A549 (cell line): ENCODE measurements around the gene NPFFR1. TPM values are rescaled to one million over a fixed set of nuclear protein-coding genes. Genes with fewer than 3 reads are reported as not detected.

Experiments used
- ATAC-seq, 2 experiments: fragments of 200-7000 bp in 1 of 2; fragments of >200 bp in 1 of 2; cut with Nextera tagmentation in 1 of 2; cut with Tn5 transposase in 1 of 2; 3 replicates each; pipeline versions ENCODE4 v1.8.0 to v1.9.1; 2018 to 2020; ENCODE audit warnings: mild to moderate bottlenecking in 1 of 2, moderate library complexity in 1 of 2
- CTCF ChIA-PET: fragments of 300-600 bp; sonication (Branson Sonifier 250); formaldehyde crosslinking; extraction: SDS; loops from one replicate; lab custom pipeline; 2021; ENCODE audit warnings: antibody characterized with exemption, inconsistent platforms; lab: Yijun Ruan, JAX
- POLR2A ChIA-PET: fragments of 350-600 bp; formaldehyde crosslinking; extraction: SDS; loops from one replicate; lab custom pipeline; 2021; ENCODE audit warnings: antibody characterized with exemption, inconsistent platforms; lab: Yijun Ruan, JAX
- DNase-seq, 2 experiments: peaks; one replicate each; pipeline versions ENCODE4 v3.0.0 to v3.0.0-alpha.2; 2011 to 2016; ENCODE audit warnings: low read depth in 1 of 2, low spot score in 1 of 2
- FAIRE-seq: peaks from 2 replicates; lab custom pipeline; 2011; peaks lifted over from hg19 to GRCh38; lab: Jason Lieb, UNC
- H3K27ac ChIP-seq, 2 experiments: fragments of >200 bp; sonication (Bioruptor Twin); formaldehyde crosslinking; 3 replicates each; pipeline ENCODE4 v1.5.1; 2016 to 2017
- H3K4me1 ChIP-seq: fragments of >200 bp; sonication (Bioruptor Twin); formaldehyde crosslinking; 3 replicates; pipeline ENCODE4 v1.6.1; 2016
- H3K4me2 ChIP-seq: fragments of >200 bp; sonication (Bioruptor Twin); formaldehyde crosslinking; 3 replicates; pipeline ENCODE4 v1.6.1; 2016
- H3K4me3 ChIP-seq: fragments of >200 bp; sonication (Bioruptor Twin); formaldehyde crosslinking; 3 replicates; pipeline ENCODE4 v1.5.1; 2016
- H3K9me3 ChIP-seq: fragments of >200 bp; sonication (Bioruptor Twin); formaldehyde crosslinking; 3 replicates; pipeline ENCODE4 v1.6.1; 2016
- BHLHE40 ChIP-seq: IDR thresholded peaks from 2 replicates; pipeline ENCODE4 v1.6.1; 2012; ENCODE audit warnings: low read depth, low read length, inconsistent platforms
- CEBPB ChIP-seq, 2 experiments: fragments of >200 bp in 1 of 2; sonication (Bioruptor Twin) in 1 of 2; formaldehyde crosslinking in 1 of 2; IDR thresholded peaks; 2 replicates each; pipeline ENCODE4 v1.6.1; 2012 to 2016
- CHD4 ChIP-seq: fragments of 200-600 bp; sonication (generic); IDR thresholded peaks from 2 replicates; pipeline ENCODE4 v1.6.1; 2016; ENCODE audit warnings: antibody characterized with exemption, mild to moderate bottlenecking, borderline replicate concordance
- EHF ChIP-seq: fragments of 250-450 bp; sonication (Bioruptor Pico); IDR thresholded peaks from 2 replicates; pipeline ENCODE4 v1.5.0; 2020; ENCODE audit warnings: mild to moderate bottlenecking
- EP300 ChIP-seq, 2 experiments: fragments of >200 bp; sonication (Bioruptor Twin); formaldehyde crosslinking; IDR thresholded peaks; 2 replicates in 1 of 2; 3 replicates in 1 of 2; pipeline ENCODE4 v1.6.1; 2016 to 2017
- FOSB ChIP-seq: fragments of 250-450 bp; sonication (Bioruptor Pico); IDR thresholded peaks from 2 replicates; pipeline ENCODE4 v1.5.0; 2020; ENCODE audit warnings: mild to moderate bottlenecking, moderate library complexity
- FOSL2 ChIP-seq, 2 experiments: fragments of 450-650 bp in 1 of 2; fragments of >200 bp in 1 of 2; sonication (Bioruptor Twin) in 1 of 2; formaldehyde crosslinking; IDR thresholded peaks; 2 replicates each; pipeline versions ENCODE4 v1.5.0 to v1.6.1; 2016 to 2020; ENCODE audit warnings: mild to moderate bottlenecking in 1 of 2, moderate library complexity in 1 of 2
- GATA3 ChIP-seq: IDR thresholded peaks from 2 replicates; pipeline ENCODE4 v1.6.1; 2012; ENCODE audit warnings: borderline replicate concordance
- HEYL ChIP-seq: fragments of 250-450 bp; sonication (Bioruptor Pico); IDR thresholded peaks from 2 replicates; pipeline ENCODE4 v1.8.0; 2021; ENCODE audit warnings: mild to moderate bottlenecking, moderate library complexity
- HOXA7 ChIP-seq: fragments of 250-450 bp; sonication (Bioruptor Pico); IDR thresholded peaks from 2 replicates; pipeline ENCODE4 v1.5.0; 2020; ENCODE audit warnings: mild to moderate bottlenecking, moderate library complexity
- HOXB13 ChIP-seq: fragments of 250-450 bp; sonication (Bioruptor Pico); IDR thresholded peaks from 2 replicates; pipeline ENCODE4 v1.5.0; 2020; ENCODE audit warnings: low read depth, mild to moderate bottlenecking, moderate library complexity
- JUN ChIP-seq, 2 experiments: fragments of >200 bp; sonication (Bioruptor Twin); formaldehyde crosslinking; IDR thresholded peaks; 2 replicates in 1 of 2; 3 replicates in 1 of 2; pipeline ENCODE4 v1.6.1; 2016 to 2017
- JUNB ChIP-seq: fragments of >200 bp; sonication (Bioruptor Twin); formaldehyde crosslinking; IDR thresholded peaks from 2 replicates; pipeline ENCODE4 v1.6.1; 2016
- MYC ChIP-seq: IDR thresholded peaks from 2 replicates; pipeline ENCODE4 v1.6.1; 2012; ENCODE audit warnings: mild to moderate bottlenecking, inconsistent platforms, low read length, improper control_type of control experiment, borderline replicate concordance
- NPAS2 ChIP-seq: fragments of 250-450 bp; sonication (Bioruptor Pico); IDR thresholded peaks from 2 replicates; pipeline ENCODE4 v1.8.0; 2022; ENCODE audit warnings: mild to moderate bottlenecking, moderate library complexity, borderline replicate concordance
- POLR2A ChIP-seq: IDR thresholded peaks from 2 replicates; pipeline ENCODE4 v1.6.1; 2012; ENCODE audit warnings: mild to moderate bottlenecking, low read length
- POLR2AphosphoS2 ChIP-seq: conservative IDR thresholded peaks from 2 replicates; pipeline ENCODE4 v1.6.1; 2012; ENCODE audit warnings: low read length, improper control_type of control experiment, inconsistent platforms
- RARB ChIP-seq: fragments of 250-450 bp; sonication (Bioruptor Pico); IDR thresholded peaks from 2 replicates; pipeline ENCODE4 v1.8.0; 2021; ENCODE audit warnings: mild to moderate bottlenecking, moderate library complexity
- USF2 ChIP-seq: fragments of 450-650 bp; IDR thresholded peaks from 2 replicates; pipeline ENCODE4 v1.6.1; 2014; ENCODE audit warnings: antibody characterized with exemption
- ZSCAN20 ChIP-seq: fragments of 250-450 bp; sonication (Bioruptor Pico); IDR thresholded peaks from 2 replicates; pipeline ENCODE4 v1.8.0; 2022; ENCODE audit warnings: mild to moderate bottlenecking, moderate library complexity
- WGBS: methylation state at CpG from one replicate; pipeline ENCODE4 v1.1.6; 2017; ENCODE audit errors: missing lambda C conversion rate; 5-methylcytosine and 5-hydroxymethylcytosine counted together
- polyA plus RNA-seq, 4 experiments: library from polyadenylated mRNA; depleted of rRNA in 3 of 4; stranded (reverse); fragments of >200 nt; fragmentation: RNase III in 1 of 4; extraction: RNeasy Plus Mini Kit Qiagen cat#74134 plus additional on column Dnase treatment in 1 of 4; gene quantifications; 2 replicates in 3 of 4; 3 replicates in 1 of 4; pipeline ENCODE4 v1.2.3, GENCODE V29; 2011 to 2017
- TF ChIP-seq, protein P1 (sequence below): fragments of 200-600 bp; sonication (generic); IDR thresholded peaks from 2 replicates; pipeline ENCODE4 v1.6.1; 2016; ENCODE audit warnings: antibody characterized with exemption, mild to moderate bottlenecking, moderate library complexity
- TF ChIP-seq, protein P2 (sequence below): fragments of 150-350 bp; IDR thresholded peaks from 2 replicates; pipeline ENCODE4 v1.6.1; 2014; ENCODE audit warnings: low read depth, mild to moderate bottlenecking, low read length
- TF ChIP-seq, protein P3 (sequence below): fragments of >200 bp; sonication (Bioruptor Twin); formaldehyde crosslinking; IDR thresholded peaks from 3 replicates; pipeline ENCODE4 v1.5.1; 2016
- TF ChIP-seq, protein P4 (sequence below): fragments of 250-450 bp; sonication (Bioruptor Pico); IDR thresholded peaks from 2 replicates; pipeline ENCODE4 v1.5.0; 2020; ENCODE audit warnings: low read depth, mild to moderate bottlenecking, moderate library complexity

Gene NPFFR1
- polyA plus RNA-seq, 2 of the 4 experiments (the other 2 are of a cell fraction): not detected

DNA sequence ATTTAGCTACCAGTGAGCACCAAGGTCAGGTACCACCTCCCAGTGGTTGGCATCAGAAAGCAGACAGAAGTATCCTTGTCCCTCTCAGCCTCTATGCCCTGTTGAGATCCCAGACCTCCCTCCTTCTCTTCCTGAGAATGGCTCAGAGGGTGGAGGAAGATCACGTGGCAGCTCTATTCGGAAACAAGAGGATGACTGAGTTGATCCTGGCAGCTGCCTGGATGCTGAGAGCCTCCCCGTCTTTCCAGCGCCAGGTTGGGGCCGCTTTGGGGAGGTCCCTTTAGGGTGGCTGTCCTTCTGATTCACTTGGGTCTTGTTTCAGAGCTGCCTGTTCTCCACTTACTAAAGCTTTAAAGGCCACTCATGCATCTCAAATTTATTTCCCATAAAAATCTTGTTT, 36.9 kb upstream of the NPFFR1 start:
- ChIA-PET POLR2A (no interaction called here), CTCF (interaction anchor here (0.9 to 2.8 kb wide), 4 partner anchors 11 to 99 kb away, joined by 3 to 16 read pairs (median 4); partner anchors contain the start of gene NPFFR1)
- Histone ChIP-seq H3K4me1 (peaks cover under 1% of the 10 kb centered on the region; the same call in 1 of the 3 replicates), H3K4me2 (no peak overlapping the region), H3K4me3 (no peak overlapping the region), H3K9me3 (no peaks in the 10 kb centered on the region), H3K27ac (no peak overlapping the region)
- ATAC-seq (no peak), DNase-seq (no peak), FAIRE-seq (no peak)
- 92% methylated on average over 5 of the region's 5 CpGs for WGBS
- TF ChIP-seq EP300 (IDR thresholded peaks at IDR 0.05): no peak

DNA sequence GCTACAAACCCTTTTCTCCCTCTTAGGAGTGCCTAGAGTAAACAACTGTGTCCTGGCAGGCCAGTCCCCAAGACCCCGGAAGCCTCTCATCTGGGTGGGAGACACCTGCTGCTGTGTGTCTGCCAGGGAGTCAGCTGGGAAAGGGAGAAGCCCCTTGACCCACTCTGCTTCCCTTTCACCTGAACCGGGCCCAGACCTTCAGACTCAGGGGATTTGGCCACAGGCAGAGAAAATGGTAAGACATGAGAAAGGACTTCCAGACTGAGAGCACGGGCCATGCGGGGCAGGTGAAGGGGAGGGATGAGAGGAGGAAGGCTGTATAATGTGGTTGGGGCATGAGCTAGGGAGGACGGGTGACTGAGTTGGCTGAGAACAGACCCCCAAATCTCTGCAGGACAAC, 36.0 kb upstream of the NPFFR1 start:
- ATAC-seq: no peak
- DNase-seq: no peak
- POLR2A ChIA-PET: no interaction called here
- FAIRE-seq: no peak
- Histone ChIP-seq H3K4me2 (no peak overlapping the region), H3K27ac (no peak overlapping the region), H3K4me3 (no peak overlapping the region), H3K9me3 (no peaks in the 10 kb centered on the region), H3K4me1 (no peaks in the 10 kb centered on the region)
- CTCF ChIA-PET: interaction anchor here (0.9 to 1.6 kb wide), 3 partner anchors 12 to 68 kb away, joined by 3 to 4 read pairs (median 4); partner anchors contain the start of gene NPFFR1
- WGBS: 78% methylated on average over 5 of the region's 5 CpGs
- no peak for TF ChIP-seq RARB (CRISPR knock-in tag)
- no peak for TF ChIP-seq CHD4
- TF ChIP-seq CEBPB (IDR thresholded peaks at IDR 0.05): no peak
- TF ChIP-seq HEYL (CRISPR knock-in tag): no peak
- TF ChIP-seq GATA3: no peak
- TF ChIP-seq POLR2A: no peak
- TF ChIP-seq NPAS2: no peak
- no peak for TF ChIP-seq HOXA7 (CRISPR knock-in tag)
- TF ChIP-seq JUNB: no peak
- TF ChIP-seq, protein P1, sequence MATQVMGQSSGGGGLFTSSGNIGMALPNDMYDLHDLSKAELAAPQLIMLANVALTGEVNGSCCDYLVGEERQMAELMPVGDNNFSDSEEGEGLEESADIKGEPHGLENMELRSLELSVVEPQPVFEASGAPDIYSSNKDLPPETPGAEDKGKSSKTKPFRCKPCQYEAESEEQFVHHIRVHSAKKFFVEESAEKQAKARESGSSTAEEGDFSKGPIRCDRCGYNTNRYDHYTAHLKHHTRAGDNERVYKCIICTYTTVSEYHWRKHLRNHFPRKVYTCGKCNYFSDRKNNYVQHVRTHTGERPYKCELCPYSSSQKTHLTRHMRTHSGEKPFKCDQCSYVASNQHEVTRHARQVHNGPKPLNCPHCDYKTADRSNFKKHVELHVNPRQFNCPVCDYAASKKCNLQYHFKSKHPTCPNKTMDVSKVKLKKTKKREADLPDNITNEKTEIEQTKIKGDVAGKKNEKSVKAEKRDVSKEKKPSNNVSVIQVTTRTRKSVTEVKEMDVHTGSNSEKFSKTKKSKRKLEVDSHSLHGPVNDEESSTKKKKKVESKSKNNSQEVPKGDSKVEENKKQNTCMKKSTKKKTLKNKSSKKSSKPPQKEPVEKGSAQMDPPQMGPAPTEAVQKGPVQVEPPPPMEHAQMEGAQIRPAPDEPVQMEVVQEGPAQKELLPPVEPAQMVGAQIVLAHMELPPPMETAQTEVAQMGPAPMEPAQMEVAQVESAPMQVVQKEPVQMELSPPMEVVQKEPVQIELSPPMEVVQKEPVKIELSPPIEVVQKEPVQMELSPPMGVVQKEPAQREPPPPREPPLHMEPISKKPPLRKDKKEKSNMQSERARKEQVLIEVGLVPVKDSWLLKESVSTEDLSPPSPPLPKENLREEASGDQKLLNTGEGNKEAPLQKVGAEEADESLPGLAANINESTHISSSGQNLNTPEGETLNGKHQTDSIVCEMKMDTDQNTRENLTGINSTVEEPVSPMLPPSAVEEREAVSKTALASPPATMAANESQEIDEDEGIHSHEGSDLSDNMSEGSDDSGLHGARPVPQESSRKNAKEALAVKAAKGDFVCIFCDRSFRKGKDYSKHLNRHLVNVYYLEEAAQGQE: no peak
- no peak for TF ChIP-seq MYC
- no peak for TF ChIP-seq HOXB13
- TF ChIP-seq FOSB: no peak

GRCh38 chr10:70319183-70319582, 35.4 kb upstream of the NPFFR1 start:
- H3K9me3 ChIP-seq: no peaks in the 10 kb centered on the region
- ATAC-seq (no peak), DNase-seq (no peak), FAIRE-seq (no peak)
- H3K4me3 ChIP-seq: no peak overlapping the region
- no peak overlapping the region for H3K27ac ChIP-seq
- H3K4me1 ChIP-seq: no peaks in the 10 kb centered on the region
- TF ChIP-seq JUN (IDR thresholded peaks at IDR 0.05) (no peak), POLR2AphosphoS2 (no peak), BHLHE40 (no peak), USF2 (no peak), EHF (CRISPR knock-in tag) (no peak), ZSCAN20 (CRISPR knock-in tag) (no peak), JUNB (no peak), EP300 (IDR thresholded peaks at IDR 0.05) (no peak), POLR2A (no peak), FOSL2 (IDR thresholded peaks at IDR 0.05) (no peak), FOSL2 (CRISPR knock-in tag; IDR thresholded peaks at IDR 0.05) (no peak)
- TF ChIP-seq, protein P2, sequence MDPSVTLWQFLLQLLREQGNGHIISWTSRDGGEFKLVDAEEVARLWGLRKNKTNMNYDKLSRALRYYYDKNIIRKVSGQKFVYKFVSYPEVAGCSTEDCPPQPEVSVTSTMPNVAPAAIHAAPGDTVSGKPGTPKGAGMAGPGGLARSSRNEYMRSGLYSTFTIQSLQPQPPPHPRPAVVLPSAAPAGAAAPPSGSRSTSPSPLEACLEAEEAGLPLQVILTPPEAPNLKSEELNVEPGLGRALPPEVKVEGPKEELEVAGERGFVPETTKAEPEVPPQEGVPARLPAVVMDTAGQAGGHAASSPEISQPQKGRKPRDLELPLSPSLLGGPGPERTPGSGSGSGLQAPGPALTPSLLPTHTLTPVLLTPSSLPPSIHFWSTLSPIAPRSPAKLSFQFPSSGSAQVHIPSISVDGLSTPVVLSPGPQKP: no peak
- TF ChIP-seq, protein P3, sequence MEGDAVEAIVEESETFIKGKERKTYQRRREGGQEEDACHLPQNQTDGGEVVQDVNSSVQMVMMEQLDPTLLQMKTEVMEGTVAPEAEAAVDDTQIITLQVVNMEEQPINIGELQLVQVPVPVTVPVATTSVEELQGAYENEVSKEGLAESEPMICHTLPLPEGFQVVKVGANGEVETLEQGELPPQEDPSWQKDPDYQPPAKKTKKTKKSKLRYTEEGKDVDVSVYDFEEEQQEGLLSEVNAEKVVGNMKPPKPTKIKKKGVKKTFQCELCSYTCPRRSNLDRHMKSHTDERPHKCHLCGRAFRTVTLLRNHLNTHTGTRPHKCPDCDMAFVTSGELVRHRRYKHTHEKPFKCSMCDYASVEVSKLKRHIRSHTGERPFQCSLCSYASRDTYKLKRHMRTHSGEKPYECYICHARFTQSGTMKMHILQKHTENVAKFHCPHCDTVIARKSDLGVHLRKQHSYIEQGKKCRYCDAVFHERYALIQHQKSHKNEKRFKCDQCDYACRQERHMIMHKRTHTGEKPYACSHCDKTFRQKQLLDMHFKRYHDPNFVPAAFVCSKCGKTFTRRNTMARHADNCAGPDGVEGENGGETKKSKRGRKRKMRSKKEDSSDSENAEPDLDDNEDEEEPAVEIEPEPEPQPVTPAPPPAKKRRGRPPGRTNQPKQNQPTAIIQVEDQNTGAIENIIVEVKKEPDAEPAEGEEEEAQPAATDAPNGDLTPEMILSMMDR: no peak
- TF ChIP-seq, protein P4, sequence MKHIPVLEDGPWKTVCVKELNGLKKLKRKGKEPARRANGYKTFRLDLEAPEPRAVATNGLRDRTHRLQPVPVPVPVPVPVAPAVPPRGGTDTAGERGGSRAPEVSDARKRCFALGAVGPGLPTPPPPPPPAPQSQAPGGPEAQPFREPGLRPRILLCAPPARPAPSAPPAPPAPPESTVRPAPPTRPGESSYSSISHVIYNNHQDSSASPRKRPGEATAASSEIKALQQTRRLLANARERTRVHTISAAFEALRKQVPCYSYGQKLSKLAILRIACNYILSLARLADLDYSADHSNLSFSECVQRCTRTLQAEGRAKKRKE: no peak
- WGBS: 85% methylated on average over 6 of the region's 6 CpGs
- POLR2A ChIA-PET: no interaction called here
- H3K4me2 ChIP-seq: no peak overlapping the region
- CTCF ChIA-PET: interaction anchor here (0.8 to 1.3 kb wide), 3 partner anchors 10 to 69 kb away, joined by 3 to 4 read pairs (median 3); no protein-coding TSS in a partner anchor
